ENCODE results near the gene ANGPTL3.

DNA sequence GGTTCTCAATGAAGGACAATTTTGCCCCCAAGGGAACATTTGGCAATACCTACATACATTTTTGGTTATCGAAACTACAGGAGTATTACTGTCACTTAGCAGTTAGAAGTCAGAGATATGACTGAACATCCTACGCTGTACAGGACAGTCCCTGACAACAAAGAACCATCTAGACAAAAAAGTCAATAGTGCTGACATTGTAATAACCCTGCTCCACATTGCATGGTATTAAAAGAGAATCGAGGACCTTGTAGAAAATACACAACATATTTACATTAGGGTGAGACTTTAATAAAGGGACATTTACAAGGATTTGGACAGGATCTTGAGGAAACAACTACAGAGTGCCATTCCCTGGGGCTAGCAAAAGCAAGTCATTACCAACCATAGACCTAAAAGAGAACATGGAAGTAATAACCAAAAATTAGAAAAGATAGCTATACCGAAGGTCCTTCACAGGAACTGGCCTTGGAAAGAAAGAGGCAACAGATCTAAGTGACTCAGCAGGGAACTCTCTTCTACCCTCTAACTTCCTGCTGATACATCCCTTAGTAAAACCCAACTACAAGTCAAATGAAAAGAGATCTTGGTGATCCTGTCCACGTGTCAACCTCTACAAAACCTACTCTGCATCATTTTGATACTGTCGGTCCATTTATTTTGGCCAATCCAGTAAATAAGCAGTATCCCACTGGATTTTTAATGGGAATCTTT is 40.2 kb downstream of the ANGPTL3 start:
- TF ChIP-seq SIN3A (IDR thresholded peaks at IDR 0.05; ENCODE audit: borderline replicate concordance, low read depth, low read length): no peak
- no peak for TF ChIP-seq POLR2AphosphoS5 (IDR thresholded peaks at IDR 0.05; ENCODE audit: low read depth, low read length)
- TF ChIP-seq, protein P1, sequence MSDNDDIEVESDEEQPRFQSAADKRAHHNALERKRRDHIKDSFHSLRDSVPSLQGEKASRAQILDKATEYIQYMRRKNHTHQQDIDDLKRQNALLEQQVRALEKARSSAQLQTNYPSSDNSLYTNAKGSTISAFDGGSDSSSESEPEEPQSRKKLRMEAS (IDR thresholded peaks at IDR 0.05; ENCODE audit: low read depth): no peak
- TF ChIP-seq, protein P2, sequence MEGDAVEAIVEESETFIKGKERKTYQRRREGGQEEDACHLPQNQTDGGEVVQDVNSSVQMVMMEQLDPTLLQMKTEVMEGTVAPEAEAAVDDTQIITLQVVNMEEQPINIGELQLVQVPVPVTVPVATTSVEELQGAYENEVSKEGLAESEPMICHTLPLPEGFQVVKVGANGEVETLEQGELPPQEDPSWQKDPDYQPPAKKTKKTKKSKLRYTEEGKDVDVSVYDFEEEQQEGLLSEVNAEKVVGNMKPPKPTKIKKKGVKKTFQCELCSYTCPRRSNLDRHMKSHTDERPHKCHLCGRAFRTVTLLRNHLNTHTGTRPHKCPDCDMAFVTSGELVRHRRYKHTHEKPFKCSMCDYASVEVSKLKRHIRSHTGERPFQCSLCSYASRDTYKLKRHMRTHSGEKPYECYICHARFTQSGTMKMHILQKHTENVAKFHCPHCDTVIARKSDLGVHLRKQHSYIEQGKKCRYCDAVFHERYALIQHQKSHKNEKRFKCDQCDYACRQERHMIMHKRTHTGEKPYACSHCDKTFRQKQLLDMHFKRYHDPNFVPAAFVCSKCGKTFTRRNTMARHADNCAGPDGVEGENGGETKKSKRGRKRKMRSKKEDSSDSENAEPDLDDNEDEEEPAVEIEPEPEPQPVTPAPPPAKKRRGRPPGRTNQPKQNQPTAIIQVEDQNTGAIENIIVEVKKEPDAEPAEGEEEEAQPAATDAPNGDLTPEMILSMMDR (IDR thresholded peaks at IDR 0.05): no peak
- TF ChIP-seq RFX5 (IDR thresholded peaks at IDR 0.05; ENCODE audit: low read length): no peak
- no peak for TF ChIP-seq SMC3 (IDR thresholded peaks at IDR 0.05; ENCODE audit: low read depth, low read length)
- no peak for TF ChIP-seq GABPA (IDR thresholded peaks at IDR 0.05; ENCODE audit: low read depth)
- TF ChIP-seq, protein P3, sequence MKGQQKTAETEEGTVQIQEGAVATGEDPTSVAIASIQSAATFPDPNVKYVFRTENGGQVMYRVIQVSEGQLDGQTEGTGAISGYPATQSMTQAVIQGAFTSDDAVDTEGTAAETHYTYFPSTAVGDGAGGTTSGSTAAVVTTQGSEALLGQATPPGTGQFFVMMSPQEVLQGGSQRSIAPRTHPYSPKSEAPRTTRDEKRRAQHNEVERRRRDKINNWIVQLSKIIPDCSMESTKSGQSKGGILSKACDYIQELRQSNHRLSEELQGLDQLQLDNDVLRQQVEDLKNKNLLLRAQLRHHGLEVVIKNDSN (IDR thresholded peaks at IDR 0.05; ENCODE audit: borderline replicate concordance, low read depth): no peak

All from SK-N-SH (cell line).